Right lobe of liver (tissue), 6 donors: ENCODE measurements around the gene RGS14. TPM values are rescaled to one million over a fixed set of nuclear protein-coding genes. Genes with fewer than 3 reads are reported as not detected.

Experiments used
- ATAC-seq, 4 donors: fragments of 200-7000 bp; cut with Tn5 transposase; one replicate each; pipeline ENCODE4 v1.9.1; 2020; ENCODE audit warnings: mild to moderate bottlenecking in 4 of 4, moderate library complexity in 4 of 4
- DNase-seq, 3 donors: peaks; one replicate each; pipeline ENCODE4 v3.0.0-alpha.2; 2020
- H3K27ac ChIP-seq, 3 donors: fragments of 200-600 bp; one replicate each; pipeline ENCODE4 v1.8.0; 2022
- H3K27me3 ChIP-seq, 2 donors: fragments of 200-600 bp; one replicate each; pipeline ENCODE4 v1.8.0; 2022
- H3K36me3 ChIP-seq, 4 donors: fragments of 200-600 bp; sonication (generic) in 1 of 4; one replicate each; pipeline versions ENCODE4 v1.5.1 to v1.8.0; 2017 to 2022; ENCODE audit warnings: control low read depth in 1 of 4
- H3K4me1 ChIP-seq, 4 donors: fragments of 200-600 bp; sonication (generic) in 1 of 4; one replicate each; pipeline versions ENCODE4 v1.5.1 to v1.8.0; 2017 to 2022; ENCODE audit warnings: control low read depth in 1 of 4
- H3K4me3 ChIP-seq, 3 donors: fragments of 200-600 bp; one replicate each; pipeline ENCODE4 v1.8.0; 2022
- H3K9me3 ChIP-seq, 4 donors: fragments of 200-600 bp; sonication (generic) in 1 of 4; one replicate each; pipeline versions ENCODE4 v1.5.1 to v1.8.0; 2017 to 2022; ENCODE audit warnings: control low read depth in 1 of 4
- POLR2A ChIP-seq: fragments of 450-650 bp; IDR thresholded peaks from one replicate; pipeline ENCODE4 v1.6.1; 2017; ENCODE audit warnings: antibody characterized with exemption, mild to moderate bottlenecking
- WGBS: methylation state at CpG from one replicate; pipeline ENCODE4 v1.1.6; 2018; ENCODE audit warnings: low coverage, low lambda C conversion rate; ENCODE audit not compliant: insufficient coverage; ENCODE audit errors: missing lambda C conversion rate; 5-methylcytosine and 5-hydroxymethylcytosine counted together
- intact Hi-C, 2 donors: fragments of 100-400 bp; cut with DNase I; formaldehyde crosslinking; loops; one replicate each; pipeline versions ENCODE4 v1.11.2 to v1.14.1; 2022
- total RNA-seq, 6 experiments: library from RNA; depleted of rRNA in 2 of 6; stranded (reverse); fragments of >200 nt in 2 of 6; fragmentation: NEBNext Ultra II Directional in 3 of 6; extraction: Animal tissue kit (Norgen Biotek cat#: 25700) in 3 of 6; gene quantifications; one replicate each; pipeline versions ENCODE4 v1.1.0 to v1.2.4, GENCODE V29; 2016 to 2023
- TF ChIP-seq, protein P1 (sequence below), 4 donors: fragments of 200-600 bp in 3 of 4; fragments of 450-650 bp in 1 of 4; IDR thresholded peaks; one replicate each; pipeline versions ENCODE4 v1.5.1 to v1.8.0; 2016 to 2022; ENCODE audit warnings: antibody characterized with exemption in 4 of 4, mild to moderate bottlenecking in 2 of 4
- donor health status: DM: no; HTN: yes; CAD: no.
- donor health status: DM: no; HTN: no; CAD: no.
- donor health status: DM: no; HTN: no; CAD: no.
- donor health status: DM: no; HTN: yes; CAD: no.
- donor health status: DM: no; HTN: yes; CAD: no.

RGS14 gene
- total RNA-seq, 6 experiments from 2014 or later = 29.2 to 43.1 (median 35.2) TPM

DNA sequence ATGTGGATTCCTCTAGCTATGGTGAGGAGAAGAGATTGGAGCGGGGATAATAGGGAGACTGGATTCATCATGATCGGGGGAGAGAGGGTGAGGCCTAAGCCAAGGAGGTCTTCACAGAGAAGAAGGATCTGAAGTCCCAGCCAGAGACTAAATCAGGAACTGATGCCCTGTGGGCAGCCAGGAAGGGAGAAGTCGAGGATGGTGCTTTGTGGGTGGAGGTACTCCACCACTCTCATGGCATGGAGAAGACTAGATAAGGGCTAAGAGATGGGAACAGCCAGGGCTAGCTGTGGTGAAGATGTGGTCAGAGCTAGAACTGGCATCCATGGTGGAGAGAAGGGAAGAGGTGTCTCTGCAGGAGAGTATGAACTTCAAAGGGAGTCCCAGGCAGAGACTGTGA, 3.0 kb upstream of the RGS14 start:
- WGBS = 77% methylated on average over 3 of the region's 3 CpGs
- Histone ChIP-seq H3K27ac (peak overlapping the region; percentile 71 to 94 (median 89)), H3K4me3 (peak overlapping the region in 2 of 3 donors; percentile 8 to 14), H3K9me3 (no peaks in the 10 kb centered on the region), H3K36me3 (peaks cover 0 to 1% (median 0%) of the 10 kb centered on the region in 4 donors), H3K4me1 (peaks cover 0 to 74% (median 23%) of the 10 kb centered on the region in 4 donors), H3K27me3 (no peaks in the 10 kb centered on the region)
- TF ChIP-seq, protein P1, sequence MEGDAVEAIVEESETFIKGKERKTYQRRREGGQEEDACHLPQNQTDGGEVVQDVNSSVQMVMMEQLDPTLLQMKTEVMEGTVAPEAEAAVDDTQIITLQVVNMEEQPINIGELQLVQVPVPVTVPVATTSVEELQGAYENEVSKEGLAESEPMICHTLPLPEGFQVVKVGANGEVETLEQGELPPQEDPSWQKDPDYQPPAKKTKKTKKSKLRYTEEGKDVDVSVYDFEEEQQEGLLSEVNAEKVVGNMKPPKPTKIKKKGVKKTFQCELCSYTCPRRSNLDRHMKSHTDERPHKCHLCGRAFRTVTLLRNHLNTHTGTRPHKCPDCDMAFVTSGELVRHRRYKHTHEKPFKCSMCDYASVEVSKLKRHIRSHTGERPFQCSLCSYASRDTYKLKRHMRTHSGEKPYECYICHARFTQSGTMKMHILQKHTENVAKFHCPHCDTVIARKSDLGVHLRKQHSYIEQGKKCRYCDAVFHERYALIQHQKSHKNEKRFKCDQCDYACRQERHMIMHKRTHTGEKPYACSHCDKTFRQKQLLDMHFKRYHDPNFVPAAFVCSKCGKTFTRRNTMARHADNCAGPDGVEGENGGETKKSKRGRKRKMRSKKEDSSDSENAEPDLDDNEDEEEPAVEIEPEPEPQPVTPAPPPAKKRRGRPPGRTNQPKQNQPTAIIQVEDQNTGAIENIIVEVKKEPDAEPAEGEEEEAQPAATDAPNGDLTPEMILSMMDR (IDR thresholded peaks at IDR 0.05) = no peak
- TF ChIP-seq POLR2A = no peak
- ATAC-seq = no peak
- intact Hi-C loops = no loop called here
- peak in 2 of 3 donors; percentile 14 to 21 for DNase-seq

DNA sequence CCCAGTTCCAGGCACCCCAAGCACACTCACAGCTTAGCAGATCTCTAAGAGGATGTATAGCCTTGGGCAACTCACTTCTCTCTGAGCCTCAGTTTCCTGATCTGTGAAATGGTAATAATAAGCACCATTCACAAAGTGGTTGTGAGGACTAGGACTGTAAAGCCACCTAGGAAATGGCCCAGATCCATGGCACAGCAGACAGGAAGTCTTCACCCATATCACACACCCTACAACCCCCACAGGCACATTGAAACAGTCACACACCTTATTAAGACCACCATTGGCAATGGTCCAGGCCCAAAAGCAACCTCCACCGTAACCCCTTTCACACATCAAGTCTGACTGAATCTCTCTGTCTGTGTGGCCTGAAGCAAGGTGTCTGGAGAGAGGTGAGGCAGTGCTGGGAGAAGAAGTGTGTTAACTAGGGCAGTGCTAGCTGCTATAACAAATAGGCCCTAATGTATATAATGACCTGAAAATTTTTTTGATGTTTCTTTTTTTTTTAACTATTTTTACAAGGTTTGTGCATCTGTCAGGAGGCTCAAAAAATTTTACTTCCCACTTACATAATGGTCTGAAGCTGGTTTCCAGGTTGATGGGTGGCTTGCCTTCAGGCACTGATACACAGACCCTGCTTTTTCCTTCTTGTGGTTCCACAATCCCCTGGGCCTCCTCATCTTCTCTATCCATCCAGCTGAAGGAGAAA, 2.4 kb upstream of the RGS14 start:
- no peaks in the 10 kb centered on the region for H3K36me3 ChIP-seq
- H3K4me1 ChIP-seq = peaks cover 0 to 73% (median 23%) of the 10 kb centered on the region in 4 donors
- WGBS = 100% methylated on average over 1 of the region's 1 CpG
- peak overlapping the region in 2 of 3 donors; percentile 8 to 14 for H3K4me3 ChIP-seq
- H3K9me3 ChIP-seq = no peaks in the 10 kb centered on the region
- ATAC-seq (no peak), DNase-seq (peak in 1 of 3 donors; percentile 5)
- intact Hi-C loops = no loop called here
- TF ChIP-seq, protein P1 (IDR thresholded peaks at IDR 0.05) = no peak
- TF ChIP-seq POLR2A = no peak
- peak overlapping the region; percentile 71 to 94 (median 89) for H3K27ac ChIP-seq
- no peaks in the 10 kb centered on the region for H3K27me3 ChIP-seq

DNA sequence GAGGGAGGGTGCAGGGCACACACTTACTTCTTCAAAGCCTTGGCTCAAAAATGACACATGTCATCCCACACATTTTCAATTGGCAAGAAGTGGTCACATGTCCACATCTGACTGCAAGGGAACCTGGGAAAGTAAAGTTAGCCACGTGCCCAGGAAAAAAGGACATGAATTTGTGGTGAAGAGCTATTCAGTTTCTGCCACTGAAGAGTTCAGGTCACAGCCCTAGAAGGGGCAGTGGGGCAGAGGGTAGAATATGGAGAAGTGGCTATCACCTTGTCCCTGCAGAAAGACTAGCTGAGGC, 1.9 kb upstream of the RGS14 start:
- TF ChIP-seq, protein P1 (IDR thresholded peaks at IDR 0.05) = no peak
- no peak for TF ChIP-seq POLR2A
- DNase-seq (no peak), ATAC-seq (no peak)
- Histone ChIP-seq H3K9me3 (no peaks in the 10 kb centered on the region), H3K36me3 (no peaks in the 10 kb centered on the region), H3K27ac (peak overlapping the region in 2 of 3 donors; percentile 89 to 94), H3K4me1 (peaks cover 0 to 68% (median 21%) of the 10 kb centered on the region in 4 donors), H3K4me3 (no peak overlapping the region), H3K27me3 (no peaks in the 10 kb centered on the region)
- WGBS = 0% methylated on average over 1 of the region's 1 CpG
- intact Hi-C loops = no loop called here

- intact Hi-C loops = no loop called here
- Histone ChIP-seq H3K4me3 (no peak overlapping the region), H3K9me3 (no peaks in the 10 kb centered on the region), H3K36me3 (no peaks in the 10 kb centered on the region), H3K27ac (peak overlapping the region in 2 of 3 donors; percentile 76 to 94), H3K4me1 (peaks cover 0 to 68% (median 25%) of the 10 kb centered on the region in 4 donors), H3K27me3 (no peaks in the 10 kb centered on the region)
- DNase-seq (no peak), ATAC-seq (no peak)
- TF ChIP-seq, protein P1 (IDR thresholded peaks at IDR 0.05) = no peak
- TF ChIP-seq POLR2A = no peak
- 81% methylated on average over 2 of the region's 3 CpGs for WGBS
Observed at GRCh38 chr5:177356746-177357145, 978 bp upstream of the RGS14 start.
